WTC11 (cell line): ENCODE data around the gene ETV6. TPM values are rescaled to one million over a fixed set of nuclear protein-coding genes. Genes with fewer than 3 reads are reported as not detected.

Experiments used
- ATAC-seq: fragments of 200-7000 bp; cut with Tn5 transposase; 2 replicates; pipeline ENCODE4 v1.10.0; 2021; ENCODE audit warnings: mild to moderate bottlenecking, moderate library complexity
- CTCF ChIA-PET: fragments of 300-600 bp; sonication (Branson Sonifier 250); formaldehyde crosslinking; loops from one replicate; lab custom pipeline; 2021; ENCODE audit warnings: antibody characterized with exemption; lab: Charles Lee
- POLR2A ChIA-PET: fragments of 350-600 bp; sonication (Branson Sonifier 250); formaldehyde crosslinking; loops from one replicate; lab custom pipeline; 2021; ENCODE audit warnings: antibody characterized with exemption; lab: Charles Lee
- DNase-seq: peaks from one replicate; pipeline ENCODE4 v3.0.0; 2021; ENCODE audit warnings: low spot score
- H3K27ac Mint-ChIP-seq: 2 replicates; pipeline ENCODE4 v1.8.0; 2021; ENCODE audit warnings: mixed read lengths
- H3K27me3 Mint-ChIP-seq: 2 replicates; pipeline ENCODE4 v1.8.0; 2021; ENCODE audit warnings: low read depth, mild to moderate bottlenecking, moderate library complexity, mixed read lengths
- H3K36me3 Mint-ChIP-seq: 2 replicates; pipeline ENCODE4 v1.8.0; 2021; ENCODE audit warnings: mixed read lengths
- H3K4me1 Mint-ChIP-seq: 2 replicates; pipeline ENCODE4 v1.8.0; 2022; ENCODE audit warnings: mixed read lengths
- H3K4me3 Mint-ChIP-seq: 2 replicates; pipeline ENCODE4 v1.8.0; 2021; ENCODE audit warnings: mild to moderate bottlenecking, moderate library complexity, mixed read lengths
- H3K9me3 Mint-ChIP-seq: 2 replicates; pipeline ENCODE4 v1.8.0; 2021; ENCODE audit warnings: mixed read lengths
- AR ChIP-seq: fragments of 250-450 bp; sonication (Bioruptor Pico); IDR thresholded peaks from 2 replicates; pipeline ENCODE4 v1.9.0; 2021; ENCODE audit warnings: mild to moderate bottlenecking
- CREB1 ChIP-seq: sonication (generic); formaldehyde crosslinking; IDR thresholded peaks from 2 replicates; pipeline ENCODE4 v1.8.0; 2023; ENCODE audit warnings: mild to moderate bottlenecking, missing genetic modification reagents
- ESRRA ChIP-seq: sonication (generic); formaldehyde crosslinking; IDR thresholded peaks from 2 replicates; pipeline ENCODE4 v1.8.1; 2022; ENCODE audit warnings: mild to moderate bottlenecking, missing genetic modification reagents, borderline replicate concordance
- KAT7 ChIP-seq: sonication (generic); formaldehyde crosslinking; IDR thresholded peaks from 2 replicates; pipeline ENCODE4 v1.8.1; 2023; ENCODE audit warnings: missing genetic modification reagents, mild to moderate bottlenecking, borderline replicate concordance
- MAX ChIP-seq: sonication (generic); formaldehyde crosslinking; IDR thresholded peaks from 2 replicates; pipeline ENCODE4 v1.8.0; 2022; ENCODE audit warnings: mild to moderate bottlenecking, missing genetic modification reagents
- MYBL2 ChIP-seq: sonication (generic); formaldehyde crosslinking; IDR thresholded peaks from 2 replicates; pipeline ENCODE4 v1.8.1; 2023; ENCODE audit warnings: mild to moderate bottlenecking, moderate library complexity, missing genetic modification reagents
- NFE2L1 ChIP-seq: sonication (generic); formaldehyde crosslinking; IDR thresholded peaks from 2 replicates; pipeline ENCODE4 v1.8.1; 2023; ENCODE audit warnings: missing genetic modification reagents
- PRDM15 ChIP-seq: sonication (generic); formaldehyde crosslinking; IDR thresholded peaks from 2 replicates; pipeline ENCODE4 v1.8.0; 2022; ENCODE audit warnings: missing genetic modification reagents
- ZNF317 ChIP-seq: sonication (generic); formaldehyde crosslinking; IDR thresholded peaks from 2 replicates; pipeline ENCODE4 v1.8.1; 2023; ENCODE audit warnings: low read depth, mild to moderate bottlenecking, moderate library complexity, missing genetic modification reagents, borderline replicate concordance
- ZNF396 ChIP-seq: fragments of 250-450 bp; sonication (Bioruptor Pico); IDR thresholded peaks from 2 replicates; pipeline ENCODE4 v1.8.0; 2021; ENCODE audit warnings: mild to moderate bottlenecking, moderate library complexity, borderline replicate concordance
- total RNA-seq: library from RNA; stranded (reverse); gene quantifications from 3 replicates; pipeline ENCODE4 v1.2.3, GENCODE V29; 2021
- TF ChIP-seq, protein P1 (sequence below): fragments of 250-450 bp; sonication (Bioruptor Pico); IDR thresholded peaks from 2 replicates; pipeline ENCODE4 v1.9.0; 2021; ENCODE audit warnings: moderate library complexity, mild to moderate bottlenecking, inconsistent platforms, borderline replicate concordance
- TF ChIP-seq, protein P2 (sequence below): sonication (generic); formaldehyde crosslinking; IDR thresholded peaks from 2 replicates; pipeline ENCODE4 v1.8.0; 2023; ENCODE audit warnings: missing genetic modification reagents, mild to moderate bottlenecking, borderline replicate concordance
- TF ChIP-seq, protein P3 (sequence below): sonication (generic); formaldehyde crosslinking; IDR thresholded peaks from 2 replicates; pipeline ENCODE4 v1.8.1; 2022; ENCODE audit warnings: low read depth, missing genetic modification reagents, borderline replicate concordance

ETV6 gene
- total RNA-seq, 1 experiment from 2014 or later = 23.5 TPM

DNA sequence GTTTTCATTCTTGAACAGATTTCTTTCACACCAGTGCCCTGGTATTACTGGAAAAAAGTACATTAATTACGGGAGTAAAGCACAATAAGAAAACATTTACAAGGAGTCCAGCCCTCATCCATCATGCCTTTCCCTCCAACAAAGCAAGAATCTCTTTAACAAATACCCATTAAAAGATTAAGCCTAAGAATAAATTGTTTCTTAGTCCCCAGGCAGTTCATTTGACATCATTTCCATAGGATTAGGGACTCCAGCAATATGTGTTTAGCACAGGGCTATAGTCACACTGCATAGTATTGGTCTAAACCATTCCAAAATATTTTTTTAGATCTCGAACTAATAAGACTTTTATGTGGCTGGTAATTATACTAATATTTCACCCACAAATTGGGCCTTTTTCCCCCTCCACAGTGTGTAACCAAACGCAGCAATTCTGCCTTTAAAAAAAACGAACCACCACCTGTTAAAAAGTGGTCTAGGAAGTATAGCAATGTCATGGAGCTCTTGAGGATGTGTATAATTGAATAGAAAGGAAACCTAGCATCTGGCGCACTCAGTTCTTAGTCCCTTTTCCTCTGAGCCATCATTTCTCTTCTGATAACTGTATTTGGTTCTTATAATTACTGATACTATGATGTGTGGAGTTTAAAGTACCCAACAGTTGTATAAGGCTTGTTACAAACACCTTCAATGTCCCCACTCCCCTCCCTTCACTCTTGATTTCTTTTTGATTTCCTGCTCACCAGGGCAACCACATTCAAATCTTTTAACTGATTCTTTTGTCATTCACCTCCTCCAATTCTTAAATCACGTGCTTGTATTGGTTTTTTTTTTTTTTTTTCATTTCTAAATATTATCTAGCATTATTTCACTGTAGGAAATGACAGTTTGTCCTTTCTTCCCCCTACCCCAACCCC, 138.7 kb downstream of the ETV6 start:
- ATAC-seq (no peak), DNase-seq (no peak)
- H3K9me3 Mint-ChIP-seq = peaks cover 5% of the 10 kb centered on the region
- no peak overlapping the region; the same call in 1 of the 2 replicates for H3K27ac Mint-ChIP-seq
- CTCF ChIA-PET = no interaction called here
- H3K4me1 Mint-ChIP-seq = peaks cover 34% of the 10 kb centered on the region
- no peaks in the 10 kb centered on the region for H3K27me3 Mint-ChIP-seq
- POLR2A ChIA-PET = no interaction called here
- TF ChIP-seq MYBL2 (CRISPR knock-in tag) (no peak), AR (CRISPR knock-in tag) (no peak), KAT7 (CRISPR knock-in tag) (no peak), ZNF317 (CRISPR knock-in tag) (no peak), ZNF396 (CRISPR knock-in tag) (no peak), MAX (CRISPR knock-in tag) (no peak), ESRRA (no peak), CREB1 (no peak), PRDM15 (CRISPR knock-in tag) (no peak), NFE2L1 (CRISPR knock-in tag) (no peak)
- TF ChIP-seq, protein P1, sequence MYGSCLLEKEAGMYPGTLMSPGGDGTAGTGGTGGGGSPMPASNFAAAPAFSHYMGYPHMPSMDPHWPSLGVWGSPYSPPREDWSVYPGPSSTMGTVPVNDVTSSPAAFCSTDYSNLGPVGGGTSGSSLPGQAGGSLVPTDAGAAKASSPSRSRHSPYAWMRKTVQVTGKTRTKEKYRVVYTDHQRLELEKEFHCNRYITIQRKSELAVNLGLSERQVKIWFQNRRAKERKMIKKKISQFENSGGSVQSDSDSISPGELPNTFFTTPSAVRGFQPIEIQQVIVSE (CRISPR knock-in tag) = no peak
- TF ChIP-seq, protein P2, sequence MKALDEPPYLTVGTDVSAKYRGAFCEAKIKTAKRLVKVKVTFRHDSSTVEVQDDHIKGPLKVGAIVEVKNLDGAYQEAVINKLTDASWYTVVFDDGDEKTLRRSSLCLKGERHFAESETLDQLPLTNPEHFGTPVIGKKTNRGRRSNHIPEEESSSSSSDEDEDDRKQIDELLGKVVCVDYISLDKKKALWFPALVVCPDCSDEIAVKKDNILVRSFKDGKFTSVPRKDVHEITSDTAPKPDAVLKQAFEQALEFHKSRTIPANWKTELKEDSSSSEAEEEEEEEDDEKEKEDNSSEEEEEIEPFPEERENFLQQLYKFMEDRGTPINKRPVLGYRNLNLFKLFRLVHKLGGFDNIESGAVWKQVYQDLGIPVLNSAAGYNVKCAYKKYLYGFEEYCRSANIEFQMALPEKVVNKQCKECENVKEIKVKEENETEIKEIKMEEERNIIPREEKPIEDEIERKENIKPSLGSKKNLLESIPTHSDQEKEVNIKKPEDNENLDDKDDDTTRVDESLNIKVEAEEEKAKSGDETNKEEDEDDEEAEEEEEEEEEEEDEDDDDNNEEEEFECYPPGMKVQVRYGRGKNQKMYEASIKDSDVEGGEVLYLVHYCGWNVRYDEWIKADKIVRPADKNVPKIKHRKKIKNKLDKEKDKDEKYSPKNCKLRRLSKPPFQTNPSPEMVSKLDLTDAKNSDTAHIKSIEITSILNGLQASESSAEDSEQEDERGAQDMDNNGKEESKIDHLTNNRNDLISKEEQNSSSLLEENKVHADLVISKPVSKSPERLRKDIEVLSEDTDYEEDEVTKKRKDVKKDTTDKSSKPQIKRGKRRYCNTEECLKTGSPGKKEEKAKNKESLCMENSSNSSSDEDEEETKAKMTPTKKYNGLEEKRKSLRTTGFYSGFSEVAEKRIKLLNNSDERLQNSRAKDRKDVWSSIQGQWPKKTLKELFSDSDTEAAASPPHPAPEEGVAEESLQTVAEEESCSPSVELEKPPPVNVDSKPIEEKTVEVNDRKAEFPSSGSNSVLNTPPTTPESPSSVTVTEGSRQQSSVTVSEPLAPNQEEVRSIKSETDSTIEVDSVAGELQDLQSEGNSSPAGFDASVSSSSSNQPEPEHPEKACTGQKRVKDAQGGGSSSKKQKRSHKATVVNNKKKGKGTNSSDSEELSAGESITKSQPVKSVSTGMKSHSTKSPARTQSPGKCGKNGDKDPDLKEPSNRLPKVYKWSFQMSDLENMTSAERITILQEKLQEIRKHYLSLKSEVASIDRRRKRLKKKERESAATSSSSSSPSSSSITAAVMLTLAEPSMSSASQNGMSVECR = no peak
- TF ChIP-seq, protein P3, sequence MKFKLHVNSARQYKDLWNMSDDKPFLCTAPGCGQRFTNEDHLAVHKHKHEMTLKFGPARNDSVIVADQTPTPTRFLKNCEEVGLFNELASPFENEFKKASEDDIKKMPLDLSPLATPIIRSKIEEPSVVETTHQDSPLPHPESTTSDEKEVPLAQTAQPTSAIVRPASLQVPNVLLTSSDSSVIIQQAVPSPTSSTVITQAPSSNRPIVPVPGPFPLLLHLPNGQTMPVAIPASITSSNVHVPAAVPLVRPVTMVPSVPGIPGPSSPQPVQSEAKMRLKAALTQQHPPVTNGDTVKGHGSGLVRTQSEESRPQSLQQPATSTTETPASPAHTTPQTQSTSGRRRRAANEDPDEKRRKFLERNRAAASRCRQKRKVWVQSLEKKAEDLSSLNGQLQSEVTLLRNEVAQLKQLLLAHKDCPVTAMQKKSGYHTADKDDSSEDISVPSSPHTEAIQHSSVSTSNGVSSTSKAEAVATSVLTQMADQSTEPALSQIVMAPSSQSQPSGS (CRISPR knock-in tag) = no peak
- no peaks in the 10 kb centered on the region for H3K36me3 Mint-ChIP-seq
- no peak overlapping the region for H3K4me3 Mint-ChIP-seq
